Activated B cell treated with CpG ODN at 0.5 μM for 24 hours (primary cell): Measurements from ENCODE around the gene SLC2A13. TPM values are rescaled to one million over a fixed set of nuclear protein-coding genes. Genes with fewer than 3 reads are reported as not detected.

ENCODE experiments used
- ATAC-seq: fragments of 200-7000 bp; cut with Tn5 transposase; one replicate; pipeline ENCODE4 v1.10.0; 2021; ENCODE audit warnings: low read depth, mild to moderate bottlenecking, moderate library complexity
- CTCF ChIA-PET: fragments of 350-600 bp; sonication (Branson Sonifier 250); formaldehyde crosslinking; loops from one replicate; lab custom pipeline; 2021; ENCODE audit warnings: antibody characterized with exemption; lab: Charles Lee
- POLR2A ChIA-PET: fragments of 350-600 bp; sonication (Branson Sonifier 250); formaldehyde crosslinking; loops from one replicate; lab custom pipeline; 2021; ENCODE audit warnings: antibody characterized with exemption; lab: Charles Lee
- DNase-seq: peaks from one replicate; pipeline ENCODE4 v3.0.0; 2022
- H3K27ac Mint-ChIP-seq: one replicate; pipeline ENCODE4 v1.8.0; 2020; ENCODE audit warnings: mixed read lengths
- H3K27me3 Mint-ChIP-seq: one replicate; pipeline ENCODE4 v1.8.0; 2021; ENCODE audit warnings: mixed read lengths
- H3K36me3 Mint-ChIP-seq: one replicate; pipeline ENCODE4 v1.8.0; 2021; ENCODE audit warnings: low read depth, mixed read lengths
- H3K4me1 Mint-ChIP-seq: one replicate; pipeline ENCODE4 v1.8.0; 2021; ENCODE audit warnings: mixed read lengths
- H3K4me3 Mint-ChIP-seq: one replicate; pipeline ENCODE4 v1.8.0; 2020; ENCODE audit warnings: mild to moderate bottlenecking, mixed read lengths
- H3K9me3 Mint-ChIP-seq: one replicate; pipeline ENCODE4 v1.8.0; 2020; ENCODE audit warnings: mixed read lengths
- intact Hi-C: fragments of 100-400 bp; cut with micrococcal nuclease; formaldehyde crosslinking; loops from one replicate; pipeline ENCODE4 v1.15.1; 2024
- total RNA-seq: library from RNA; stranded (reverse); gene quantifications from 2 replicates; pipeline ENCODE4 v1.2.3, GENCODE V29; 2022
- TF ChIP-seq, protein P1 (sequence below): fragments of 200-600 bp; IDR thresholded peaks from one replicate; pipeline ENCODE4 v1.8.0; 2022; ENCODE audit warnings: antibody characterized with exemption, mild to moderate bottlenecking

Gene SLC2A13
- total RNA-seq, 1 donor from 2014 or later = 17.9 TPM

DNA sequence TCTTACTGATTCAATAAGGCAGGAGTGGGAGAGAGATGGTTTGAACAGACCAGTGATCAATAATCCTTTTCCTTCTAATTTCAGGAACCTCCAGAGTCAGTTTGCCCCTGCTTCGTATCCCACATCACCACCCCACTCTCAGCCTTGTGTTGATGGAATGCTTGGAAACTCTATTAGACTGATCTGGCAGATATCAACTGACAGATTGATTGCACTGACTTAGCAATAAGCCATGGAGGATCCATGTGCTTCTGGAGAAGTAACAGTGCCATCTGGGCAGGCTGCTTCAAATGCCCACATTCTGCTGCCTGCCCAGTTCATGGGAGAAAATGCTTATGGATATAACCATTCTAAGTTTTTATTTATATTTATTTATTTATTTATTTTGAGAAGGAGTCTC is 218.0 kb downstream of the SLC2A13 start:
- intact Hi-C loops = no loop called here
- Mint-ChIP-seq H3K9me3 (no peaks in the 10 kb centered on the region), H3K36me3 (no peaks in the 10 kb centered on the region), H3K27me3 (no peaks in the 10 kb centered on the region), H3K4me1 (no peaks in the 10 kb centered on the region), H3K4me3 (no peak overlapping the region), H3K27ac (no peak overlapping the region)
- POLR2A ChIA-PET = no interaction called here
- CTCF ChIA-PET = no interaction called here
- ATAC-seq (no peak), DNase-seq (no peak)
- TF ChIP-seq, protein P1, sequence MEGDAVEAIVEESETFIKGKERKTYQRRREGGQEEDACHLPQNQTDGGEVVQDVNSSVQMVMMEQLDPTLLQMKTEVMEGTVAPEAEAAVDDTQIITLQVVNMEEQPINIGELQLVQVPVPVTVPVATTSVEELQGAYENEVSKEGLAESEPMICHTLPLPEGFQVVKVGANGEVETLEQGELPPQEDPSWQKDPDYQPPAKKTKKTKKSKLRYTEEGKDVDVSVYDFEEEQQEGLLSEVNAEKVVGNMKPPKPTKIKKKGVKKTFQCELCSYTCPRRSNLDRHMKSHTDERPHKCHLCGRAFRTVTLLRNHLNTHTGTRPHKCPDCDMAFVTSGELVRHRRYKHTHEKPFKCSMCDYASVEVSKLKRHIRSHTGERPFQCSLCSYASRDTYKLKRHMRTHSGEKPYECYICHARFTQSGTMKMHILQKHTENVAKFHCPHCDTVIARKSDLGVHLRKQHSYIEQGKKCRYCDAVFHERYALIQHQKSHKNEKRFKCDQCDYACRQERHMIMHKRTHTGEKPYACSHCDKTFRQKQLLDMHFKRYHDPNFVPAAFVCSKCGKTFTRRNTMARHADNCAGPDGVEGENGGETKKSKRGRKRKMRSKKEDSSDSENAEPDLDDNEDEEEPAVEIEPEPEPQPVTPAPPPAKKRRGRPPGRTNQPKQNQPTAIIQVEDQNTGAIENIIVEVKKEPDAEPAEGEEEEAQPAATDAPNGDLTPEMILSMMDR = no peak

- intact Hi-C loops = no loop called here
- H3K27me3 Mint-ChIP-seq = no peaks in the 10 kb centered on the region
- no peak for ATAC-seq
- CTCF ChIA-PET = no interaction called here
- H3K27ac Mint-ChIP-seq = no peak overlapping the region
- H3K9me3 Mint-ChIP-seq = no peaks in the 10 kb centered on the region
- no peak for DNase-seq
- no peaks in the 10 kb centered on the region for H3K4me1 Mint-ChIP-seq
- H3K4me3 Mint-ChIP-seq = no peak overlapping the region
- H3K36me3 Mint-ChIP-seq = no peaks in the 10 kb centered on the region
- TF ChIP-seq, protein P1 = no peak
- POLR2A ChIA-PET = no interaction called here
These were observed 219.8 kb downstream of the SLC2A13 start for GRCh38 chr12:39886106-39886505.

GRCh38 chr12:39884616-39885125 is 221.2 kb downstream of the SLC2A13 start:
- intact Hi-C loops = no loop called here
- Mint-ChIP-seq H3K27me3 (no peaks in the 10 kb centered on the region), H3K27ac (no peak overlapping the region), H3K4me3 (no peak overlapping the region), H3K36me3 (peaks cover 3% of the 10 kb centered on the region), H3K9me3 (peaks cover 4% of the 10 kb centered on the region), H3K4me1 (no peaks in the 10 kb centered on the region)
- ChIA-PET POLR2A (interaction anchor here (0.6 kb wide), 1 partner anchor 31 kb away, joined by 3 read pairs; no protein-coding TSS in a partner anchor), CTCF (no interaction called here)
- TF ChIP-seq, protein P1 = no peak
- DNase-seq (no peak), ATAC-seq (no peak)

GRCh38 chr12:39883411-39883810 is 222.5 kb downstream of the SLC2A13 start:
- no peaks in the 10 kb centered on the region for H3K4me1 Mint-ChIP-seq
- H3K36me3 Mint-ChIP-seq = peaks cover 5% of the 10 kb centered on the region
- peaks cover 8% of the 10 kb centered on the region for H3K9me3 Mint-ChIP-seq
- ATAC-seq (no peak), DNase-seq (no peak)
- POLR2A ChIA-PET = no interaction called here
- TF ChIP-seq, protein P1 = no peak
- no peaks in the 10 kb centered on the region for H3K27me3 Mint-ChIP-seq
- intact Hi-C loops = no loop called here
- H3K4me3 Mint-ChIP-seq = no peak overlapping the region
- CTCF ChIA-PET = no interaction called here
- H3K27ac Mint-ChIP-seq = no peak overlapping the region

DNA sequence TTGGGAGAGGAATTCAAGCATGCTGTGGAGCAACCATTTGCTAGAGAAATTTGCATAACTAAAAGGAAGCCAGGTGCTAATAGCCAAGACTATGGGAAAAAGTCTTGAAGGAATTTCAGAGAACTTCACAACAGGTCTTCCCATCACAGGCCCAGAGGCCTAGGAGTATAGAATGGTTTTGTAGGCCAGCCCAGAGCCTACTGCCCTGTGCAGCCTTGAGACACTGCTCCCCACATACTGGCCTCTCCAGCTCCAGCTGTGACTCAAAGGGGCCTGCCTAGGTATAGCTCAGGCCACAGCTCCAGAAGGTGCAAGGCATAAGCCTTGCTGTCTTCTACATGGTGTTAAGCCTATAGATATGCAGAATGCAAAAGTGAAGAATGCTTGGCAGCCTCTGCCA is 227.1 kb downstream of the SLC2A13 start:
- H3K4me1 Mint-ChIP-seq = no peaks in the 10 kb centered on the region
- H3K9me3 Mint-ChIP-seq = peaks cover 14% of the 10 kb centered on the region
- DNase-seq = no peak
- no peak overlapping the region for H3K4me3 Mint-ChIP-seq
- H3K27me3 Mint-ChIP-seq = no peaks in the 10 kb centered on the region
- peaks cover 5% of the 10 kb centered on the region for H3K36me3 Mint-ChIP-seq
- POLR2A ChIA-PET = no interaction called here
- no peak overlapping the region for H3K27ac Mint-ChIP-seq
- TF ChIP-seq, protein P1 = no peak
- intact Hi-C loops = no loop called here
- ATAC-seq = no peak
- CTCF ChIA-PET = no interaction called here
